GM23248 (cell line): ENCODE results near the gene PTPRD.

ENCODE experiments used
- EZH2 ChIP-seq: fragments of 200-600 bp; sonication (generic); IDR thresholded peaks from 2 replicates; pipeline ENCODE4 v1.6.1; 2018; ENCODE audit warnings: antibody characterized with exemption, mild to moderate bottlenecking; ENCODE audit not compliant: insufficient read depth, poor library complexity, severe bottlenecking
- EZH2phosphoT487 ChIP-seq: fragments of 200-600 bp; sonication (generic); IDR thresholded peaks from 2 replicates; pipeline ENCODE4 v1.6.1; 2018; ENCODE audit warnings: antibody characterized with exemption, moderate library complexity, mild to moderate bottlenecking, low read depth; ENCODE audit not compliant: insufficient read depth

DNA sequence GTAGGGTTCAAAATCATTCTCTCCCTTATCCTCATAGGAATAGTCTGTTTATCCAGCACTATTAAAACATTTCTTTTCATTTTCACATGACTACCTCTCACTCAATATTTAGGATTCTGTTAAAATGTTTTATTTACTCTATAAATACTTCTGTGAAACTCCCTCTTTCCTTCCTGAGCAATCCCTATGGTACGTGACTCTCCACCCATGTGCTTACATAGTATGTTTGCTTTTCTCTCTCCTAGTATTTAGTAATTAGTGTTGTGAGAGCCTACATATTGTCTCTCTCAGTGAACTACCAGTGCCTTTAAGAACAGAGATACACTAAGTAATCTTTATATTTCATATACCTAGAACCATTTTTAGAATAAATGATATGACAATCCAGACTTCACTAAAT is 46.0 kb downstream of the PTPRD start:
- TF ChIP-seq EZH2phosphoT487, result no peak
- TF ChIP-seq EZH2, result no peak
